Measurements from ENCODE around the gene STAMBP.

GRCh38 chr2:73897934-73898333 lies 69.2 kb downstream of the STAMBP start:
- TF ChIP-seq CTCF (IDR thresholded peaks at IDR 0.05; ENCODE audit: insufficient read depth, low read length, poor library complexity, severe bottlenecking) (no peak), EZH2phosphoT487 (conservative IDR thresholded peaks at IDR 0.05; ENCODE audit: low read length) (no peak)

Measured in SU-DHL-6 (cell line).